Astrocyte of the cerebellum (primary cell): Measurements from ENCODE around the gene ZNF423.

Experiments
- DNase-seq: peaks from one replicate; pipeline ENCODE4 v3.0.0-alpha.2; 2011; ENCODE audit warnings: low read depth
- H3K4me3 ChIP-seq: 2 replicates; pipeline ENCODE4 v1.5.1; 2011; ENCODE audit warnings: mild to moderate bottlenecking, low read depth, low read length, moderate library complexity
- in situ Hi-C: cut with HindIII; loops from 2 replicates; pipeline ENCODE4 v1.10.0; 2017; ENCODE audit warnings: low sequenced_read_pairs
- TF ChIP-seq, protein P1 (sequence below): IDR thresholded peaks from 2 replicates; pipeline ENCODE4 v1.5.1; 2012; ENCODE audit warnings: low read length, low read depth, moderate library complexity, mild to moderate bottlenecking; ENCODE audit errors: missing control alignments

ZNF423 gene

DNA sequence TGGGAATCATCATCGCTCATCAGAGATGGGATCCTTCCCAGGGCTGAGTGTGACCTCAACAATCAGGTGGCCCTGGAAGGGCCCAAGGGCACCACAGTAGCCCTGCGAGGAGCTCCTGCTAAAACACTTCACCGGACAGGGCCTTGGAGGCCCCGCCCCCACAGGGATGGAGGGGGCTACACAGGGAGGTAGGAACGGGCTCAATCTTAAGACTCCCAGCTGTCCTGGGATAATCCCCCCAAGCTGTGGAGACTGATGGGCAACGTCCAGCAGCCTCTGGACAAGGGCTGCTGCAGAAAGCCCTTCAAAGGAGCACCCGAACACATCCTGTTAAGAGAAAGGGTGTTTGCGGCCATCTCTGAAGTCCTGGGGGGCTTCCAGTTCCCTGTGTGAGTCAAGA, 60.4 kb downstream of the ZNF423 start:
- DNase-seq: no peak
- TF ChIP-seq, protein P1, sequence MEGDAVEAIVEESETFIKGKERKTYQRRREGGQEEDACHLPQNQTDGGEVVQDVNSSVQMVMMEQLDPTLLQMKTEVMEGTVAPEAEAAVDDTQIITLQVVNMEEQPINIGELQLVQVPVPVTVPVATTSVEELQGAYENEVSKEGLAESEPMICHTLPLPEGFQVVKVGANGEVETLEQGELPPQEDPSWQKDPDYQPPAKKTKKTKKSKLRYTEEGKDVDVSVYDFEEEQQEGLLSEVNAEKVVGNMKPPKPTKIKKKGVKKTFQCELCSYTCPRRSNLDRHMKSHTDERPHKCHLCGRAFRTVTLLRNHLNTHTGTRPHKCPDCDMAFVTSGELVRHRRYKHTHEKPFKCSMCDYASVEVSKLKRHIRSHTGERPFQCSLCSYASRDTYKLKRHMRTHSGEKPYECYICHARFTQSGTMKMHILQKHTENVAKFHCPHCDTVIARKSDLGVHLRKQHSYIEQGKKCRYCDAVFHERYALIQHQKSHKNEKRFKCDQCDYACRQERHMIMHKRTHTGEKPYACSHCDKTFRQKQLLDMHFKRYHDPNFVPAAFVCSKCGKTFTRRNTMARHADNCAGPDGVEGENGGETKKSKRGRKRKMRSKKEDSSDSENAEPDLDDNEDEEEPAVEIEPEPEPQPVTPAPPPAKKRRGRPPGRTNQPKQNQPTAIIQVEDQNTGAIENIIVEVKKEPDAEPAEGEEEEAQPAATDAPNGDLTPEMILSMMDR: no peak
- H3K4me3 ChIP-seq: no peak overlapping the region
- in situ Hi-C loops: no loop called here

DNA sequence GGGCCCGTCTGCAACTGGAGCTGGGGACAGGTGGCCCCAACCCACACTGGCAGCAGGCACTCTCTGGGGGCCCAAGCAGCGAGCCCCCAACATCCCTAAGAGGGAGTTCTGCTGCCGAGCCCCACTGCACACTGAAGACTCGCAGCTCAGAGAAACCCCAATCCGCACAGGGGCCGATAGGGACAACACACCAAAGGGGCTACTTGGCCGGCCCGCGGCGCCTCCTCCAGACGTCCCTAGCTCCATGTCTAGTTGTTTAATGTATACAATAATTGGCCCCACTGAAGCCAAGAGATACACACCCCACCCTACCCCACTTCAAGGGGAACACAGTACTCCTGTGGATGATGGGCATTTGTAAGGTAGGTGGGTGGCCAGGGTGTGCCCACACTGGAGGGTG, 62.7 kb downstream of the ZNF423 start:
- TF ChIP-seq, protein P1: no peak
- no peak overlapping the region for H3K4me3 ChIP-seq
- DNase-seq: no peak
- in situ Hi-C loops: no loop called here

DNA sequence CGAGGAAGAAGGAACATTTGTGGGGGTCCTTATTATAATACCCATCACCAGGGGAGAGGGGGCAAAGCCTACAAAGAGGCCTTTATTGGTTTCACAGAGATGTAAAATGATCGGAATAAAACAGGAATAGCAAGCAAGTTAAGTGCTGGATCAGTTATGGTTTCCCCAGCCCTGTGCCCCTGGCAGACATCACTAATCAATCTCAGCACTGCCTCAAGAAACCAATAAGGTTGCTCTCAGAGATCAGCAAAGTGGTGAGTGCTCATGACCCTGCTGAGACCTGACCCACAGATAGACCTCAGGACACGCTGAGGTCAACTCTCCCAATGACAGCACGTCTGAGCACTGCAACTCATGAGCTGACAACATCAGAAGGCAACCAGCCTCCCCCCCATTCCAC, 66.3 kb downstream of the ZNF423 start:
- in situ Hi-C loops: no loop called here
- DNase-seq: no peak
- TF ChIP-seq, protein P1: no peak
- H3K4me3 ChIP-seq: no peak overlapping the region

DNA sequence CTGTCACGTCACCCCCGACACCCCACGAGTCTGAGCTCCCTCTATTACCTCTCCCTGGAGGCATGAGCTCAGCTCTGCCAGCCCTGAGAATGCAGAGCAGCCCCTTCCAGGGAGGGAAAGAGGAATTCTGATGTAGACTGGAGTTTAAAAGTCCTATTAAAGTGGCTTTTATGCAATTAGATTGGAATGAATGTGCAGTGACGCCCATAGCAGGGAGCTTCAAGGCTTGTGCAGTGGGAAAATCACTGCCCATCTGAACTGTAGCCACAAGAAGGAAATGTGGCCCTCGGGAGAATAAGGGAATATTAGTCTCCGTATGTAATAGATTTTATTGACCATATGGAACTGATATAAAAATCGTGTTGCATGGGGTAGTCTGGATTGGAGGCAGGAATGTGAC, 66.9 kb downstream of the ZNF423 start:
- no peak overlapping the region for H3K4me3 ChIP-seq
- in situ Hi-C loops: no loop called here
- no peak for DNase-seq
- TF ChIP-seq, protein P1: no peak

DNA sequence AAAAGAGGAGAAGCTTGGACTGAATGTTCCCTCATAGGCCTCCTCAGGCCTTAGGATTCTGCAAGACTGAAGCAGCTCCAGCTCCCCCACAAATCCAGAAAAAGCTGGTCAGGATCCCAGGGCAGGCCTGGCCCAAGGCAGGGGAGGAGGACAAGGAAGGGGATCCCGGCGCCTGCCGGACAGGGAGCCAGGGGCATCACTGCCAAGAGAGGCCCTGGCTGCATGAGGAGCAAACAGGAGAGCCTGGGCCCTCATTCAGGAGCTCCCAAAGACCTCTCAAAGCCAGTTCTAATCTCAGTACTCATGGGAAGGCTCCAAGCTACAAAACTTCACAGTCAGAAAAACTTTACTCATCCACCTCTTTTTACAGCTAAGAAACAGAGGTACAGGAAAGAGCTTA, 67.3 kb downstream of the ZNF423 start:
- TF ChIP-seq, protein P1: no peak
- no peak for DNase-seq
- in situ Hi-C loops: no loop called here
- no peak overlapping the region for H3K4me3 ChIP-seq

DNA sequence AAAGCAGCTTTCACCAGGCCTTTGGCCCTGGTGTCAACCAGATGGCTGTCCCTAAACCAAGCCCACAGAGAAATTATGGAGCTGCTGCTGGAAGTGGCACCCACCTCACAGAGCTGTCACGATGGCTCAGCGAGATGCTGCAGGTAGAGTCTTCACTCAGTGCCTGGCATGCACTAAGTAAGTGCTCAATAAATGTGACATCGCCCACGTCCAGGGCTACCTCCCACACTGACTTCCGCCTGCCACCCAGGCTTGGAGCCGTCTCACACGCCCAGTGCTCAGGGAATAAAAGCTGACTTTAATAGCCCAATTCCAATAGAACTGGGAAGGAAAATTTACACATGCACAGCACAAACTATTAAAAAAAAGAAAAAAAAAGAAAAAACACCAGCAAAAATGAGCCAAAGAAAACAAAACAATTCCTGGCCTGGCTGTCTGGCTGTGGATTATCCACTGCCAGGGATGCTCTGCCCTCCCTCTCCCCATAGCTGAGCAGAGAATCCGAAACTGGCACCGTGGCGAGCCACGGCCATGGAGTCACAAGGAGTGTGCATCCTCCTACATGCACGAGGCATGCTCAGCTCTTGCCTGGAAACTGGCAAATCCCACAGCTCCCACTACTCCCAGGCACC, 68.9 kb downstream of the ZNF423 start:
- in situ Hi-C loops: no loop called here
- no peak for DNase-seq
- H3K4me3 ChIP-seq: no peak overlapping the region
- TF ChIP-seq, protein P1: no peak
